HepG2 (cell line): Measurements from ENCODE around the gene RFX6. TPM values are rescaled to one million over a fixed set of nuclear protein-coding genes. Genes with fewer than 3 reads are reported as not detected.

Experiments
- AHDC1 ChIP-seq: sonication (generic); formaldehyde crosslinking; IDR thresholded peaks from 2 replicates; pipeline ENCODE4 v1.5.1; 2020; ENCODE audit warnings: mild to moderate bottlenecking, missing genetic modification reagents, borderline replicate concordance
- CREB1 ChIP-seq, 2 experiments: fragments of 450-650 bp in 1 of 2; IDR thresholded peaks; 2 replicates each; pipeline ENCODE4 v1.6.1; 2016 to 2017; ENCODE audit warnings: control low read depth in 1 of 2, mild to moderate bottlenecking in 1 of 2, missing compliant biosample characterization in 1 of 2, missing genetic modification characterization in 1 of 2
- CREM ChIP-seq, 2 experiments: sonication (generic) in 1 of 2; formaldehyde crosslinking in 1 of 2; IDR thresholded peaks; 2 replicates each; pipeline versions ENCODE4 v1.4.0 to v1.6.1; 2016 to 2020; ENCODE audit warnings: antibody characterized with exemption in 1 of 2, mild to moderate bottlenecking in 1 of 2, missing genetic modification reagents in 1 of 2
- EHMT2 ChIP-seq: fragments of 200-600 bp; sonication (generic); IDR thresholded peaks from 2 replicates; pipeline ENCODE4 v1.7.0; 2017; ENCODE audit warnings: antibody characterized with exemption, low read depth, low read length, borderline replicate concordance
- ELF1 ChIP-seq: sonication (generic); formaldehyde crosslinking; IDR thresholded peaks from 2 replicates; pipeline ENCODE4 v1.4.0; 2020; ENCODE audit warnings: missing genetic modification reagents
- FOXK1 ChIP-seq: sonication (generic); formaldehyde crosslinking; IDR thresholded peaks from 2 replicates; pipeline ENCODE4 v1.4.0; 2020; ENCODE audit warnings: low read depth, missing genetic modification reagents, borderline replicate concordance
- FOXP4 ChIP-seq: sonication (generic); formaldehyde crosslinking; IDR thresholded peaks from 2 replicates; pipeline ENCODE4 v1.4.0; 2020; ENCODE audit warnings: missing genetic modification reagents
- NFKBIZ ChIP-seq: IDR thresholded peaks from 2 replicates; pipeline ENCODE4 v1.6.1; 2018; ENCODE audit warnings: missing genetic modification reagents, missing compliant biosample characterization
- NR2F2 ChIP-seq: IDR thresholded peaks from 2 replicates; pipeline ENCODE4 v1.6.1; 2012; ENCODE audit warnings: low read depth, inconsistent platforms, borderline replicate concordance
- POGZ ChIP-seq: sonication (generic); formaldehyde crosslinking; IDR thresholded peaks from 2 replicates; pipeline ENCODE4 v1.4.0; 2020; ENCODE audit warnings: mild to moderate bottlenecking, missing genetic modification reagents
- RNF2 ChIP-seq: fragments of 450-650 bp; conservative IDR thresholded peaks from 2 replicates; pipeline ENCODE4 v1.6.1; 2016; ENCODE audit warnings: low read depth
- SAP130 ChIP-seq: IDR thresholded peaks from 2 replicates; pipeline ENCODE4 v1.6.1; 2016; ENCODE audit warnings: low read depth
- SKI ChIP-seq: fragments of 450-650 bp; IDR thresholded peaks from one replicate; pipeline ENCODE4 v1.6.1; 2018; ENCODE audit warnings: mild to moderate bottlenecking; ENCODE audit not compliant: partially characterized antibody
- SOX13 ChIP-seq, 3 experiments: fragments of 450-650 bp in 1 of 3; sonication (generic) in 1 of 3; formaldehyde crosslinking in 1 of 3; IDR thresholded peaks in 2 of 3; conservative IDR thresholded peaks in 1 of 3; 2 replicates each; pipeline versions ENCODE4 v1.5.0 to v1.6.1; 2016 to 2020; ENCODE audit warnings: antibody characterized with exemption in 1 of 3, mild to moderate bottlenecking in 1 of 3, missing compliant biosample characterization in 1 of 3, missing genetic modification reagents in 1 of 3, moderate library complexity in 1 of 3
- YEATS4 ChIP-seq: sonication (generic); formaldehyde crosslinking; IDR thresholded peaks from 2 replicates; pipeline ENCODE4 v1.4.0; 2020; ENCODE audit warnings: missing genetic modification reagents, borderline replicate concordance
- ZNF20 ChIP-seq: sonication (generic); formaldehyde crosslinking; IDR thresholded peaks from 2 replicates; pipeline ENCODE4 v1.4.0; 2020; ENCODE audit warnings: mild to moderate bottlenecking, moderate library complexity, missing genetic modification reagents
- ZNF337 ChIP-seq: sonication (generic); formaldehyde crosslinking; IDR thresholded peaks from 2 replicates; pipeline ENCODE4 v1.5.1; 2020; ENCODE audit warnings: missing genetic modification reagents, low read depth, mild to moderate bottlenecking, borderline replicate concordance
- ZNF484 ChIP-seq: sonication (generic); formaldehyde crosslinking; IDR thresholded peaks from 2 replicates; pipeline ENCODE4 v1.5.1; 2020; ENCODE audit warnings: mild to moderate bottlenecking, low read depth, missing genetic modification reagents, borderline replicate concordance
- ZNF503 ChIP-seq: sonication (generic); formaldehyde crosslinking; IDR thresholded peaks from 2 replicates; pipeline ENCODE4 v1.4.0; 2020; ENCODE audit warnings: missing genetic modification reagents
- ZNF552 ChIP-seq: sonication (generic); formaldehyde crosslinking; IDR thresholded peaks from 2 replicates; pipeline ENCODE4 v1.9.0; 2022; ENCODE audit warnings: missing genetic modification reagents, mild to moderate bottlenecking, borderline replicate concordance
- polyA plus RNA-seq, 8 experiments: library from polyadenylated mRNA; depleted of rRNA in 3 of 8; stranded (reverse) in 7 of 8; unstranded in 1 of 8; fragments of >200 nt; fragmentation: Illumina TruSeq in 4 of 8; extraction: Trizol in 4 of 8; gene quantifications; 2 replicates each; pipeline versions ENCODE4 v1.2.1 to v1.2.3, GENCODE V29; 2011 to 2016; ENCODE audit warnings: low read depth in 4 of 8, missing spikeins in 1 of 8, mixed read lengths in 1 of 8; ENCODE audit not compliant: insufficient read depth in 1 of 8
- total RNA-seq, 5 experiments: library from RNA; depleted of rRNA; stranded (reverse); fragments of >200 nt; fragmentation: Illumina TruSeq; extraction: Trizol; gene quantifications; 2 replicates each; pipeline ENCODE4 v1.2.3, GENCODE V29; 2016; ENCODE audit warnings: low read depth in 1 of 5

The RFX6 gene
- total and polyA plus RNA-seq, 2 of the 13 experiments (the other 11 are each of a cell fraction or from before 2014, with no cell fraction given) = 0.04 TPM; not detected in 1

GRCh38 chr6:116954938-116955337 is 77.9 kb downstream of the RFX6 start (continued):
- TF ChIP-seq EHMT2 (no peak), ELF1 (no peak), CREM (IDR thresholded peaks at IDR 0.05) (0 out of 2 replicates have a peak, but pooled peaks have one; percentile 7), CREM (CRISPR knock-in tag; IDR thresholded peaks at IDR 0.05) (no peak), AHDC1 (CRISPR knock-in tag) (peak; percentile 62; the same call in 1 of the 2 replicates), YEATS4 (0 out of 2 replicates have a peak, but pooled peaks have one; percentile 23), ZNF552 (no peak), SOX13 (IDR thresholded peaks at IDR 0.05) (no peak), SOX13 (CRISPR knock-in tag; conservative IDR thresholded peaks at IDR 0.05 in 1 of 2, IDR thresholded peaks at IDR 0.05 in 1 of 2) (peak in 1 of 2 experiments; percentile 73; a peak in 2 of 4 replicates), NFKBIZ (CRISPR knock-in tag) (peak; percentile 30; the same call in 1 of the 2 replicates), SKI (no peak), POGZ (CRISPR knock-in tag) (peak; percentile 45; the same call in 1 of the 2 replicates), SAP130 (CRISPR knock-in tag) (peak; percentile 38), CREB1 (IDR thresholded peaks at IDR 0.05) (no peak), CREB1 (CRISPR knock-in tag; IDR thresholded peaks at IDR 0.05) (0 out of 2 replicates have a peak, but pooled peaks have one; percentile 35), NR2F2 (no peak), ZNF503 (CRISPR knock-in tag) (peak; percentile 31; the same call in 1 of the 2 replicates), ZNF484 (CRISPR knock-in tag) (no peak), ZNF337 (CRISPR knock-in tag) (no peak), FOXK1 (CRISPR knock-in tag) (0 out of 2 replicates have a peak, but pooled peaks have one; percentile 16), RNF2 (no peak), ZNF20 (CRISPR knock-in tag) (no peak), FOXP4 (CRISPR knock-in tag) (peak; percentile 69)
